SK-N-SH (cell line): ENCODE data around the gene KRTAP19-6. TPM values are rescaled to one million over a fixed set of nuclear protein-coding genes. Genes with fewer than 3 reads are reported as not detected.
A peak's percentile ranks its signal among the peaks of the same experiment; 100 is the strongest.

ENCODE experiments used
- CTCF ChIA-PET: fragments of 300-600, 350-600 bp; formaldehyde crosslinking; extraction: SDS; loops from one replicate; lab custom pipeline; 2021; lab: Yijun Ruan, JAX
- POLR2A ChIA-PET: fragments of 350-600 bp; sonication (Branson Sonifier 250); formaldehyde crosslinking; extraction: SDS; loops from one replicate; lab custom pipeline; 2020; ENCODE audit warnings: antibody characterized with exemption, inconsistent platforms; lab: Yijun Ruan, JAX
- DNase-seq: peaks from one replicate; pipeline ENCODE4 v3.0.0; 2012
- H2AFZ ChIP-seq: fragments of 200-600 bp; sonication (generic); 2 replicates; pipeline ENCODE4 v1.8.1; 2016; ENCODE audit warnings: antibody characterized with exemption, mild to moderate bottlenecking, low read depth
- H3F3A ChIP-seq: fragments of 200-600 bp; sonication (generic); replicated peaks from 2 replicates; pipeline ENCODE3; 2016; ENCODE audit warnings: antibody characterized with exemption, mild to moderate bottlenecking; ENCODE audit not compliant: insufficient read depth
- H3K27ac ChIP-seq, 2 experiments: fragments of 200-500 bp in 1 of 2; fragments of 200-600 bp in 1 of 2; sonication (Bioruptor generic) in 1 of 2; sonication (generic), shearing (Covaris generic) in 1 of 2; 2 replicates each; pipeline versions ENCODE4 v1.5.1 to v1.6.1; 2014 to 2016; ENCODE audit warnings: low read depth in 2 of 2, inconsistent platforms in 1 of 2, low read length in 1 of 2, mild to moderate bottlenecking in 1 of 2, mixed read lengths in 1 of 2
- H3K27me3 ChIP-seq: fragments of 200-600 bp; sonication (generic), shearing (Covaris generic); 2 replicates; pipeline ENCODE4 v1.6.1; 2016; ENCODE audit warnings: mixed run types; ENCODE audit not compliant: insufficient read depth
- H3K36me3 ChIP-seq, 2 experiments: fragments of 200-500 bp in 1 of 2; fragments of 200-600 bp in 1 of 2; sonication (Bioruptor generic) in 1 of 2; sonication (generic) in 1 of 2; replicated peaks in 1 of 2; 2 replicates each; pipeline versions ENCODE3 to v1.5.1; 2014 to 2016; ENCODE audit warnings: low read length in 1 of 2, mild to moderate bottlenecking in 1 of 2; ENCODE audit not compliant: insufficient read depth in 2 of 2, control insufficient read depth in 1 of 2
- H3K4me1 ChIP-seq, 2 experiments: fragments of 200-500 bp in 1 of 2; fragments of 200-600 bp in 1 of 2; sonication (Bioruptor generic) in 1 of 2; sonication (generic), shearing (Covaris generic) in 1 of 2; 2 replicates each; pipeline versions ENCODE4 v1.5.1 to v1.6.1; 2014 to 2016; ENCODE audit warnings: low read depth in 1 of 2, low read length in 1 of 2, mixed run types in 1 of 2; ENCODE audit not compliant: insufficient read depth in 2 of 2, control insufficient read depth in 1 of 2
- H3K4me2 ChIP-seq: fragments of 200-600 bp; sonication (generic), shearing (Covaris generic); 2 replicates; pipeline ENCODE4 v1.6.1; 2017; ENCODE audit warnings: mixed run types
- H3K4me3 ChIP-seq, 2 experiments: fragments of 200-500 bp in 1 of 2; fragments of 200-600 bp in 1 of 2; sonication (Bioruptor generic) in 1 of 2; sonication (generic), shearing (Covaris generic) in 1 of 2; 2 replicates each; pipeline versions ENCODE4 v1.5.1 to v1.8.1; 2014 to 2016; ENCODE audit warnings: low read depth in 2 of 2, inconsistent platforms in 1 of 2, low read length in 1 of 2, mild to moderate bottlenecking in 1 of 2, mixed read lengths in 1 of 2, moderate library complexity in 1 of 2
- H3K79me2 ChIP-seq: fragments of 200-600 bp; sonication (generic); 2 replicates; pipeline ENCODE4 v1.8.1; 2017; ENCODE audit warnings: mild to moderate bottlenecking; ENCODE audit not compliant: insufficient read depth
- H3K9ac ChIP-seq: fragments of 200-600 bp; sonication (generic); 2 replicates; pipeline ENCODE4 v1.6.1; 2017; ENCODE audit warnings: mixed run types
- H3K9me2 ChIP-seq: fragments of 200-600 bp; sonication (generic); 2 replicates; pipeline ENCODE4 v1.6.1; 2017; ENCODE audit warnings: mixed run types
- H3K9me3 ChIP-seq: fragments of 200-600 bp; sonication (generic); 2 replicates; pipeline ENCODE4 v1.6.1; 2017; ENCODE audit warnings: mixed run types, mild to moderate bottlenecking, moderate library complexity
- H4K20me1 ChIP-seq: fragments of 200-600 bp; sonication (generic); 2 replicates; pipeline ENCODE4 v1.6.1; 2017; ENCODE audit warnings: mild to moderate bottlenecking, mixed run types; ENCODE audit not compliant: insufficient read depth
- CHD2 ChIP-seq: fragments of 150-350 bp; IDR thresholded peaks from 2 replicates; pipeline ENCODE4 v1.6.1; 2018; ENCODE audit warnings: low read length; ENCODE audit not compliant: partially characterized antibody
- EP300 ChIP-seq, 2 experiments: IDR thresholded peaks; 2 replicates each; pipeline versions ENCODE4 v1.4.0 to v1.6.1; 2012; ENCODE audit warnings: borderline replicate concordance in 1 of 2, low read depth in 1 of 2, low read length in 1 of 2
- FOSL2 ChIP-seq: IDR thresholded peaks from 2 replicates; pipeline ENCODE4 v1.4.0; 2012; ENCODE audit warnings: low read depth, mild to moderate bottlenecking, moderate library complexity, borderline replicate concordance
- FOXM1 ChIP-seq: IDR thresholded peaks from 2 replicates; pipeline ENCODE4 v1.4.0; 2012; ENCODE audit warnings: low read depth, mild to moderate bottlenecking
- MXI1 ChIP-seq: IDR thresholded peaks from 2 replicates; pipeline ENCODE4 v1.6.1; 2012; ENCODE audit warnings: mild to moderate bottlenecking, low read depth, low read length, improper control_type of control experiment
- NFIC ChIP-seq: IDR thresholded peaks from 2 replicates; pipeline ENCODE4 v1.4.0; 2012; ENCODE audit warnings: borderline replicate concordance
- POLR2AphosphoS5 ChIP-seq: IDR thresholded peaks from 2 replicates; pipeline ENCODE4 v1.6.1; 2012; ENCODE audit warnings: low read depth, low read length
- REST ChIP-seq: IDR thresholded peaks from 2 replicates; pipeline ENCODE4 v1.6.1; 2012; ENCODE audit warnings: mild to moderate bottlenecking, low read depth, low read length, moderate library complexity
- RFX5 ChIP-seq: IDR thresholded peaks from 2 replicates; pipeline ENCODE4 v1.6.1; 2012; ENCODE audit warnings: mild to moderate bottlenecking, improper control_type of control experiment, low read length
- SIN3A ChIP-seq: IDR thresholded peaks from 2 replicates; pipeline ENCODE4 v1.6.1; 2012; ENCODE audit warnings: low read depth, mild to moderate bottlenecking, low read length, moderate library complexity, borderline replicate concordance
- TAF1 ChIP-seq: IDR thresholded peaks from 2 replicates; pipeline ENCODE4 v1.6.1; 2012; ENCODE audit warnings: low read depth, mild to moderate bottlenecking, low read length, moderate library complexity, borderline replicate concordance
- TEAD4 ChIP-seq: IDR thresholded peaks from 2 replicates; pipeline ENCODE4 v1.4.0; 2012; ENCODE audit warnings: mild to moderate bottlenecking, borderline replicate concordance; ENCODE audit not compliant: insufficient read depth
- YY1 ChIP-seq: IDR thresholded peaks from 2 replicates; pipeline ENCODE4 v1.4.0; 2012; ENCODE audit warnings: low read depth, mild to moderate bottlenecking
- WGBS: methylation state at CpG from one replicate; pipeline ENCODE4 v1.1.6; 2017; ENCODE audit warnings: low lambda C conversion rate; 5-methylcytosine and 5-hydroxymethylcytosine counted together
- polyA plus RNA-seq, 3 experiments: library from polyadenylated mRNA; depleted of rRNA; stranded (reverse); fragments of >200 nt; gene quantifications; 2 replicates each; pipeline ENCODE4 v1.2.3, GENCODE V29; 2012
- TF ChIP-seq, protein P1 (sequence below): IDR thresholded peaks from 2 replicates; pipeline ENCODE4 v1.4.0; 2012; ENCODE audit warnings: low read depth
- TF ChIP-seq, protein P2 (sequence below): fragments of 150-350 bp; IDR thresholded peaks from 2 replicates; pipeline ENCODE4 v1.6.1; 2017; ENCODE audit warnings: antibody characterized with exemption, low read length, low read depth, borderline replicate concordance

KRTAP19-6 gene
- polyA plus RNA-seq, 1 of the 3 experiments (the other 2 are of a cell fraction) = not detected

- H3K9ac ChIP-seq = no peak within 1 kb of the TSS
- H3K36me3 ChIP-seq = no peaks in the 10 kb centered on the region
- no peak within 1 kb of the TSS for H3K27ac ChIP-seq
- H3K4me3 ChIP-seq = no peak within 1 kb of the TSS
- TF ChIP-seq SIN3A (no peak), YY1 (no peak), FOXM1 (no peak)
- TF ChIP-seq, all 33 proteins: peak for 0
- Histone ChIP-seq H4K20me1 (no peaks in the 10 kb centered on the region), H3K79me2 (no peaks in the 10 kb centered on the region), H3K4me1 (no peaks in the 10 kb centered on the region), H3K4me2 (no peak within 1 kb of the TSS), H2AFZ (no peak within 1 kb of the TSS), H3K9me2 (no peaks in the 10 kb centered on the region), H3K9me3 (no peaks in the 10 kb centered on the region), H3F3A (no peaks in the 10 kb centered on the region), H3K27me3 (no peaks in the 10 kb centered on the region)
- CTCF ChIA-PET = no interaction called here
- WGBS = 0% methylated on average over 1 of the region's 2 CpGs
- POLR2A ChIA-PET = no interaction called here
- no peak for DNase-seq
These were observed 19.7 kb upstream of the KRTAP19-6 start, which contains the start of gene KRTAP19-7 for GRCh38 chr21:30561264-30561895. TSS of gene KRTAP19-7 (minus strand) at chr21:30561314. CDS start at chr21:30561289, 25 bp downstream.

GRCh38 chr21:30555095-30555494, 13.4 kb upstream of the KRTAP19-6 start:
- no peaks in the 10 kb centered on the region for H4K20me1 ChIP-seq
- no peaks in the 10 kb centered on the region for H3K9me2 ChIP-seq
- H3K9ac ChIP-seq = no peak overlapping the region
- H2AFZ ChIP-seq = peak overlapping the region; percentile 5; the same call in 1 of the 2 replicates
- no peaks in the 10 kb centered on the region for H3K9me3 ChIP-seq
- no peaks in the 10 kb centered on the region for H3F3A ChIP-seq
- no peak overlapping the region for H3K4me2 ChIP-seq
- WGBS = 2% methylated on average over 2 of the region's 2 CpGs
- POLR2A ChIA-PET = no interaction called here
- no peaks in the 10 kb centered on the region for H3K27me3 ChIP-seq
- CTCF ChIA-PET = no interaction called here
- TF ChIP-seq RFX5 (no peak), TAF1 (no peak), FOSL2 (no peak)
- H3K27ac ChIP-seq = no peak overlapping the region
- no peaks in the 10 kb centered on the region for H3K36me3 ChIP-seq
- DNase-seq = no peak
- no peaks in the 10 kb centered on the region for H3K4me1 ChIP-seq
- H3K4me3 ChIP-seq = no peak overlapping the region
- H3K79me2 ChIP-seq = no peaks in the 10 kb centered on the region

GRCh38 chr21:30552782-30553181, 11.1 kb upstream of the KRTAP19-6 start:
- CTCF ChIA-PET = no interaction called here
- WGBS = 0% methylated on average over 1 of the region's 1 CpG

More at GRCh38 chr21:30552782-30553181, 11.1 kb upstream of the KRTAP19-6 start:
- H3K27ac ChIP-seq = no peak overlapping the region
- no peaks in the 10 kb centered on the region for H3F3A ChIP-seq
- TF ChIP-seq MXI1 = no peak
- TF ChIP-seq REST = no peak
- no peak for TF ChIP-seq RFX5
- TF ChIP-seq, protein P1, sequence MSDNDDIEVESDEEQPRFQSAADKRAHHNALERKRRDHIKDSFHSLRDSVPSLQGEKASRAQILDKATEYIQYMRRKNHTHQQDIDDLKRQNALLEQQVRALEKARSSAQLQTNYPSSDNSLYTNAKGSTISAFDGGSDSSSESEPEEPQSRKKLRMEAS = no peak
- TF ChIP-seq, protein P2, sequence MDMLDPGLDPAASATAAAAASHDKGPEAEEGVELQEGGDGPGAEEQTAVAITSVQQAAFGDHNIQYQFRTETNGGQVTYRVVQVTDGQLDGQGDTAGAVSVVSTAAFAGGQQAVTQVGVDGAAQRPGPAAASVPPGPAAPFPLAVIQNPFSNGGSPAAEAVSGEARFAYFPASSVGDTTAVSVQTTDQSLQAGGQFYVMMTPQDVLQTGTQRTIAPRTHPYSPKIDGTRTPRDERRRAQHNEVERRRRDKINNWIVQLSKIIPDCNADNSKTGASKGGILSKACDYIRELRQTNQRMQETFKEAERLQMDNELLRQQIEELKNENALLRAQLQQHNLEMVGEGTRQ = no peak
- TF ChIP-seq TEAD4 = no peak
- no peak for TF ChIP-seq POLR2AphosphoS5
- no peak for TF ChIP-seq CHD2
- no peak for TF ChIP-seq NFIC
- TF ChIP-seq EP300 (IDR thresholded peaks at IDR 0.05; ENCODE audit: borderline replicate concordance in 1 of 2, low read depth in 1 of 2, low read length in 1 of 2) = no peak
- H3K9ac ChIP-seq = no peak overlapping the region
- H3K4me2 ChIP-seq = no peak overlapping the region
- H3K9me2 ChIP-seq = no peaks in the 10 kb centered on the region
- H3K27me3 ChIP-seq = no peaks in the 10 kb centered on the region
- H3K36me3 ChIP-seq = no peaks in the 10 kb centered on the region
- POLR2A ChIA-PET = no interaction called here
- H3K4me1 ChIP-seq = no peaks in the 10 kb centered on the region
- H4K20me1 ChIP-seq = no peaks in the 10 kb centered on the region
- H3K9me3 ChIP-seq = no peaks in the 10 kb centered on the region
- DNase-seq = no peak
- no peak overlapping the region for H2AFZ ChIP-seq
- no peak overlapping the region for H3K4me3 ChIP-seq
- H3K79me2 ChIP-seq = no peaks in the 10 kb centered on the region
